Measurements from ENCODE around the gene NDFIP1. TPM values are rescaled to one million over a fixed set of nuclear protein-coding genes. Genes with fewer than 3 reads are reported as not detected.

Gene NDFIP1
- total and polyA plus RNA-seq, 2 of the 4 experiments (the other 2 are of a cell fraction): 7.7 to 15.4 TPM

- dilution Hi-C loops (cut with HindIII; ENCODE audit: low sequenced_read_pairs, unreplicated experiment): no loop called here
- Histone ChIP-seq H3K14ac (replicated peaks; ENCODE audit: low read depth, low read length) (no peak overlapping the region), H4K91ac (ENCODE audit: insufficient read depth, low read depth, low read length) (no peak overlapping the region), H2BK5ac (ENCODE audit: low read depth, low read length, poor library complexity, severe bottlenecking) (no peak overlapping the region), H2AFZ (replicated peaks; ENCODE audit: low read length, poor library complexity) (no peak overlapping the region), H3K4me2 (ENCODE audit: low read depth, low read length) (no peak overlapping the region), H3K27ac (ENCODE audit: insufficient read depth, low read length) (no peak overlapping the region), H2AK9ac (replicated peaks; ENCODE audit: low read depth, low read length, poor library complexity) (no peak overlapping the region), H2BK15ac (ENCODE audit: low read depth, low read length) (no peak overlapping the region), H4K8ac (ENCODE audit: low read depth in 2 of 2, low read length in 2 of 2) (no peak overlapping the region), H3K4ac (ENCODE audit: low read depth, low read length) (no peak overlapping the region), H3K4me3 (ENCODE audit: insufficient read depth, low read depth, low read length) (no peak overlapping the region), H4K20me1 (ENCODE audit: insufficient read depth, low read length) (no peaks in the 10 kb centered on the region), H2BK120ac (ENCODE audit: low read depth, low read length) (no peak overlapping the region), H3K36me3 (ENCODE audit: control insufficient read depth, insufficient read depth, low read length) (no peaks in the 10 kb centered on the region), H3K23ac (ENCODE audit: low read depth, low read length) (no peak overlapping the region), H2BK20ac (ENCODE audit: low read depth, low read length) (no peak overlapping the region), H4K5ac (ENCODE audit: low read depth, low read length) (no peak overlapping the region), H3K9ac (ENCODE audit: low read depth, low read length) (no peak overlapping the region), H2AK5ac (ENCODE audit: low read depth, low read length) (no peak overlapping the region), H3K9me3 (ENCODE audit: control insufficient read depth, insufficient read depth, low read length) (no peaks in the 10 kb centered on the region), H3K18ac (ENCODE audit: low read depth, low read length) (no peak overlapping the region), H3K56ac (ENCODE audit: extremely low read depth, insufficient read depth, low read length) (no peak overlapping the region), H3K9me1 (ENCODE audit: insufficient read depth, low read length) (no peaks in the 10 kb centered on the region), H3K4me1 (ENCODE audit: control insufficient read depth, insufficient read depth, low read length) (no peaks in the 10 kb centered on the region), H3K79me1 (ENCODE audit: low read depth in 1 of 2, low read length in 2 of 2) (no peaks in the 10 kb centered on the region), H3K27me3 (ENCODE audit: control insufficient read depth, insufficient read depth, low read length) (peaks cover 23% of the 10 kb centered on the region)
- WGBS, 2 experiments (ENCODE audit: extremely low coverage in 2 of 2, insufficient read length in 1 of 2): no CpG with 5 or more reads among the region's 2 CpGs
- in situ Hi-C loops (cut with MboI; ENCODE audit: low sequenced_read_pairs): no loop called here
- DNase-seq (no peak), ATAC-seq (ENCODE audit: low read depth) (no peak)
- intact Hi-C loops (cut with micrococcal nuclease): no loop called here
- no peak for TF ChIP-seq CHD1 (IDR thresholded peaks at IDR 0.05; ENCODE audit: low read depth, low read length)
- no peak for TF ChIP-seq CEBPB (IDR thresholded peaks at IDR 0.05; ENCODE audit: low read depth, low read length)
- TF ChIP-seq, protein P1, sequence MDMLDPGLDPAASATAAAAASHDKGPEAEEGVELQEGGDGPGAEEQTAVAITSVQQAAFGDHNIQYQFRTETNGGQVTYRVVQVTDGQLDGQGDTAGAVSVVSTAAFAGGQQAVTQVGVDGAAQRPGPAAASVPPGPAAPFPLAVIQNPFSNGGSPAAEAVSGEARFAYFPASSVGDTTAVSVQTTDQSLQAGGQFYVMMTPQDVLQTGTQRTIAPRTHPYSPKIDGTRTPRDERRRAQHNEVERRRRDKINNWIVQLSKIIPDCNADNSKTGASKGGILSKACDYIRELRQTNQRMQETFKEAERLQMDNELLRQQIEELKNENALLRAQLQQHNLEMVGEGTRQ (IDR thresholded peaks at IDR 0.05; ENCODE audit: low read depth, low read length): no peak
- TF ChIP-seq SMC3 (IDR thresholded peaks at IDR 0.05; ENCODE audit: low read depth, low read length): no peak
- TF ChIP-seq FOS (IDR thresholded peaks at IDR 0.05; ENCODE audit: low read depth, low read length): no peak
- TF ChIP-seq CTCF (conservative IDR thresholded peaks at IDR 0.05; ENCODE audit: low read depth, low read length): no peak
- TF ChIP-seq MXI1 (IDR thresholded peaks at IDR 0.05; ENCODE audit: borderline replicate concordance, low read depth, low read length): no peak
- TF ChIP-seq MAFK (IDR thresholded peaks at IDR 0.05; ENCODE audit: low read depth, low read length): no peak
- no peak for TF ChIP-seq ELK1 (IDR thresholded peaks at IDR 0.05; ENCODE audit: borderline replicate concordance, low read depth, low read length)
- CTCF ChIA-PET: no interaction called here
- POLR2A ChIA-PET (ENCODE audit: unreplicated experiment): no interaction called here
- no TSS peak for BruUV-seq (replicated peaks)
These were observed 34.6 kb upstream of the NDFIP1 start for GRCh38 chr5:142074006-142074405.
